Ectodermal cell (in vitro differentiated cells): ENCODE measurements around the gene CTSA.

Source experiments
- H3K27ac ChIP-seq: 2 replicates; pipeline ENCODE4 v1.7.0; 2013; ENCODE audit warnings: mild to moderate bottlenecking, low read depth, low read length; ENCODE audit not compliant: insufficient read depth, poor library complexity, severe bottlenecking
- H3K27me3 ChIP-seq: 2 replicates; pipeline ENCODE4 v1.7.0; 2013; ENCODE audit warnings: mild to moderate bottlenecking, low read length; ENCODE audit not compliant: insufficient read depth, control insufficient read depth, poor library complexity, severe bottlenecking
- H3K36me3 ChIP-seq: one replicate; pipeline ENCODE4 v1.7.0; 2013; ENCODE audit warnings: low read length; ENCODE audit not compliant: control insufficient read depth, insufficient read depth
- H3K4me1 ChIP-seq: one replicate; pipeline ENCODE4 v1.7.0; 2013; ENCODE audit warnings: low read length; ENCODE audit not compliant: control insufficient read depth, insufficient read depth
- H3K4me3 ChIP-seq: 2 replicates; pipeline ENCODE4 v1.7.0; 2013; ENCODE audit warnings: low read depth, low read length, control low read depth; ENCODE audit not compliant: insufficient read depth
- H3K9me3 ChIP-seq: 2 replicates; pipeline ENCODE4 v1.7.0; 2013; ENCODE audit warnings: mild to moderate bottlenecking, low read length, moderate library complexity; ENCODE audit not compliant: control insufficient read depth
- WGBS, 2 experiments: methylation state at CpG; one replicate each; pipeline ENCODE4 v1.1.7; 2013; ENCODE audit warnings: missing lambda C conversion rate in 2 of 2; 5-methylcytosine and 5-hydroxymethylcytosine counted together

Gene CTSA

GRCh38 chr20:45940469-45940868 lies 49.3 kb downstream of the CTSA start:
- Histone ChIP-seq H3K9me3 (no peaks in the 10 kb centered on the region), H3K36me3 (peaks cover 49% of the 10 kb centered on the region), H3K4me1 (no peaks in the 10 kb centered on the region), H3K4me3 (no peak overlapping the region), H3K27ac (no peak overlapping the region), H3K27me3 (no peaks in the 10 kb centered on the region)
- WGBS, 2 experiments = 95 to 96% methylated on average over 13 of the region's 13 CpGs

GRCh38 chr20:45943613-45944012 lies 52.5 kb downstream of the CTSA start:
- Histone ChIP-seq H3K27me3 (no peaks in the 10 kb centered on the region), H3K4me1 (no peaks in the 10 kb centered on the region), H3K36me3 (peaks cover 60% of the 10 kb centered on the region), H3K27ac (no peak overlapping the region), H3K9me3 (no peaks in the 10 kb centered on the region), H3K4me3 (no peak overlapping the region)
- WGBS, 2 experiments = 95 to 98% methylated on average over 6 of the region's 6 CpGs

GRCh38 chr20:45944151-45944964 lies 53.2 kb downstream of the CTSA start:
- peaks cover 62% of the 10 kb centered on the region for H3K36me3 ChIP-seq
- no peaks in the 10 kb centered on the region for H3K9me3 ChIP-seq
- H3K4me3 ChIP-seq = no peak overlapping the region
- 96% methylated on average over 15 of the region's 15 CpGs for WGBS, 2 experiments
- no peaks in the 10 kb centered on the region for H3K4me1 ChIP-seq
- H3K27me3 ChIP-seq = no peaks in the 10 kb centered on the region
- no peak overlapping the region for H3K27ac ChIP-seq

- no peak overlapping the region for H3K4me3 ChIP-seq
- H3K36me3 ChIP-seq = peaks cover 67% of the 10 kb centered on the region
- WGBS, 2 experiments = 95 to 96% methylated on average over 19 of the region's 19 CpGs
- no peaks in the 10 kb centered on the region for H3K4me1 ChIP-seq
- H3K27ac ChIP-seq = no peak overlapping the region
- no peaks in the 10 kb centered on the region for H3K9me3 ChIP-seq
- H3K27me3 ChIP-seq = no peaks in the 10 kb centered on the region
These were observed 54.0 kb downstream of the CTSA start for GRCh38 chr20:45944965-45945677.

- no peak overlapping the region for H3K4me3 ChIP-seq
- H3K36me3 ChIP-seq = peaks cover 69% of the 10 kb centered on the region
- no peak overlapping the region for H3K27ac ChIP-seq
- WGBS, 2 experiments = 94 to 95% methylated on average over 13 of the region's 13 CpGs
- no peaks in the 10 kb centered on the region for H3K9me3 ChIP-seq
- H3K4me1 ChIP-seq = no peaks in the 10 kb centered on the region
- no peaks in the 10 kb centered on the region for H3K27me3 ChIP-seq
These were observed 54.6 kb downstream of the CTSA start for GRCh38 chr20:45945678-45946148.

GRCh38 chr20:45946149-45946970 lies 55.2 kb downstream of the CTSA start:
- WGBS, 2 experiments = 94 to 95% methylated on average over 20 of the region's 20 CpGs
- Histone ChIP-seq H3K36me3 (peaks cover 63% of the 10 kb centered on the region), H3K4me1 (no peaks in the 10 kb centered on the region), H3K27ac (no peak overlapping the region), H3K27me3 (no peaks in the 10 kb centered on the region), H3K4me3 (no peak overlapping the region), H3K9me3 (no peaks in the 10 kb centered on the region)

- Histone ChIP-seq H3K27me3 (no peaks in the 10 kb centered on the region), H3K4me1 (no peaks in the 10 kb centered on the region), H3K27ac (no peak overlapping the region), H3K4me3 (no peak overlapping the region), H3K9me3 (no peaks in the 10 kb centered on the region), H3K36me3 (peaks cover 71% of the 10 kb centered on the region)
- 97% methylated on average over 29 of the region's 29 CpGs for WGBS, 2 experiments
These were observed 56.2 kb downstream of the CTSA start for GRCh38 chr20:45947110-45947866.

- Histone ChIP-seq H3K27me3 (no peaks in the 10 kb centered on the region), H3K4me1 (no peaks in the 10 kb centered on the region), H3K9me3 (no peaks in the 10 kb centered on the region), H3K36me3 (peaks cover 68% of the 10 kb centered on the region), H3K4me3 (no peak overlapping the region), H3K27ac (no peak overlapping the region)
- WGBS, 2 experiments = 96 to 97% methylated on average over 7 of the region's 7 CpGs
These were observed 57.2 kb downstream of the CTSA start for GRCh38 chr20:45948261-45948733.
